Heart left ventricle (tissue), 16 donors: ENCODE measurements around the gene WWOX. TPM values are rescaled to one million over a fixed set of nuclear protein-coding genes. Genes with fewer than 3 reads are reported as not detected.
"Not testable (repeated sequence)": the region's sequence is repeated elsewhere in the genome, so short reads cannot be mapped to it uniquely, and the experiment has no call there.

ENCODE experiments used
- ATAC-seq, 4 donors: fragments of 200-7000 bp; cut with Tn5 transposase; one replicate each; pipeline ENCODE4 v1.9.1; 2020 to 2022; ENCODE audit warnings: moderate library complexity in 4 of 4, mild to moderate bottlenecking in 3 of 4, moderate number of reproducible peaks in 1 of 4
- DNase-seq, 5 donors: peaks; one replicate each; pipeline ENCODE4 v3.0.0-alpha.2; 2020
- H3K27ac ChIP-seq, 12 donors: fragments of 200-600 bp; sonication (generic) in 4 of 12; one replicate each; pipeline versions ENCODE4 v1.5.0 to v1.8.0; 2016 to 2022; ENCODE audit warnings: mild to moderate bottlenecking in 2 of 12
- H3K27me3 ChIP-seq, 9 donors: fragments of 200-600 bp; sonication (generic) in 2 of 9; one replicate each; pipeline versions ENCODE4 v1.5.1 to v1.8.0; 2016 to 2022; ENCODE audit warnings: mild to moderate bottlenecking in 3 of 9
- H3K36me3 ChIP-seq, 9 donors: fragments of 200-600 bp; sonication (generic) in 2 of 9; one replicate each; pipeline versions ENCODE4 v1.5.0 to v1.8.0; 2018 to 2022; ENCODE audit warnings: mild to moderate bottlenecking in 2 of 9
- H3K4me1 ChIP-seq, 12 donors: fragments of 200-600 bp; sonication (generic) in 4 of 12; one replicate each; pipeline versions ENCODE4 v1.5.0 to v1.8.0; 2016 to 2022; ENCODE audit warnings: mild to moderate bottlenecking in 3 of 12
- H3K4me3 ChIP-seq, 12 donors: fragments of 200-600 bp; sonication (generic) in 4 of 12; one replicate each; pipeline versions ENCODE4 v1.5.0 to v1.8.0; 2017 to 2022; ENCODE audit warnings: mild to moderate bottlenecking in 9 of 12, moderate library complexity in 4 of 12
- H3K9me3 ChIP-seq, 12 donors: fragments of 200-600 bp; sonication (generic) in 4 of 12; one replicate each; pipeline versions ENCODE4 v1.5.0 to v1.8.0; 2016 to 2022; ENCODE audit warnings: mild to moderate bottlenecking in 1 of 12
- CTCF ChIP-seq, 12 donors: fragments of 200-600 bp; sonication (generic) in 4 of 12; IDR thresholded peaks; one replicate each; pipeline versions ENCODE4 v1.5.0 to v1.8.0; 2018 to 2022; ENCODE audit warnings: antibody characterized with exemption in 12 of 12, mild to moderate bottlenecking in 5 of 12
- POLR2A ChIP-seq, 2 donors: fragments of 450-650 bp; IDR thresholded peaks; one replicate each; pipeline ENCODE4 v1.6.1; 2017; ENCODE audit warnings: antibody characterized with exemption in 2 of 2, mild to moderate bottlenecking in 2 of 2, moderate library complexity in 2 of 2
- WGBS, 4 donors: extraction: QIAGEN DNeasy Blood & Tissue Kit in 2 of 4; methylation state at CpG; one replicate each; pipeline versions ENCODE4 v1.1.5 to v1.1.7; 2013 to 2018; 5-methylcytosine and 5-hydroxymethylcytosine counted together
- intact Hi-C, 10 donors: fragments of 100-400 bp; cut with DNase I; formaldehyde crosslinking; loops; one replicate each; pipeline versions ENCODE4 v1.11.1 to v1.14.2; 2022
- polyA plus RNA-seq, 2 donors: library from polyadenylated mRNA; stranded (reverse); fragments of 200-250 nt; gene quantifications; one replicate each; pipeline ENCODE4 v1.2.3, GENCODE V29; 2013
- total RNA-seq, 9 donors: library from RNA; depleted of rRNA in 2 of 9; stranded (reverse); fragments of >200 nt in 2 of 9; fragmentation: NEBNext Ultra II Directional in 3 of 9; extraction: Animal tissue kit (Norgen Biotek cat#: 25700) in 3 of 9; gene quantifications; one replicate each; pipeline versions ENCODE4 v1.1.0 to v1.2.4, GENCODE V29; 2016 to 2023
- donor health status: ischemic (EF 13 %, LVEDD 7.1; RV severe dilation, severe dysfunction).
- donor health status: healthy with polysubstance abuse.
- donor health status: DM: no; HTN: yes; CAD: no.
- donor health status: DM: no; HTN: no; CAD: no.
- donor health status: ischemic (EF 25% LVEDD 6.9; RV normal size, moderate dysfunction).
- donor health status: ischemic (EF 25% LVEDD 5.7; RV mildly dilated, moderate dysfunction).
- donor health status: healthy.
- donor health status: DM: yes; HTN: yes; CAD: no.
- donor health status: ischemic (EF 35%, LVEDD 5.7; RV mildly dilated, moderate dysfunction).
- donor health status: nonischemic (EF 11% LVEDD 7.7; RV severe dilation, severe dysfunction).
- donor health status: DM: yes; HTN: yes; CAD: no.
- donor health status: PGD.
- donor health status: ischemic (EF 29% LVEDD 5.4; RV normal size, mild dysfunction).
- donor health status: nonischemic (EF 23%, LVEDD 6.1; RV moderate dilation, normal function).

WWOX gene
- total and polyA plus RNA-seq, 11 donors = 4.3 to 18.3 (median 9.1) TPM

DNA sequence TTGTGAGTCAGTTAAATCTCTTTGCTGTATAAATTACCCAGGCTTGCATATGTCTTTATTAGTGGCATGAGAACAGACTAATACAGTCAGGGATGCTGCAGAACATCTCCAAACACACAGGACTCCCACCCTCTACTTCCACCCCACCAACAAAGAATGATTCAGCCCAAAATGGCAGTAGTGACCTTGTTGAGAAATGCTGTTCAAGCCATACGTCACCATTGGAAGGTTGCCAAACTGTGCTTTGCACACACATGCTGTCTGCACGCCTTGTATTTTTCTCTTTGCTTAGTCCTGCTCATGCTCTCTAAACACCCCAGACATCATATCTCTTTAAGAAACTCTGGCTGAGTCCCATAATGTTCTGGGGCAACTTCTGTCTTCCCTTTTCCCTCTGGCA, 589.6 kb downstream of the WWOX start:
- DNase-seq (no peak), ATAC-seq (no peak)
- intact Hi-C loops = loop anchor here in 3 of 10 donors (10.0 kb wide), 2 partner anchors 184 to 916 kb away; partner anchors contain the start of gene MAF (in 1 of the 3)
- H3K4me1 ChIP-seq = peaks cover 0 to 25% (median 1%) of the 10 kb centered on the region in 12 donors
- TF ChIP-seq CTCF (IDR thresholded peaks at IDR 0.05) (no peak), POLR2A (IDR thresholded peaks at IDR 0.05) (no peak)
- H3K27ac ChIP-seq = no peak overlapping the region
- H3K4me3 ChIP-seq = no peak overlapping the region
- 44 to 51% (median 47%) methylated on average over 2 of the region's 2 CpGs for WGBS, 4 donors
- H3K27me3 ChIP-seq = no peaks in the 10 kb centered on the region
- no peaks in the 10 kb centered on the region for H3K9me3 ChIP-seq
- H3K36me3 ChIP-seq = no peaks in the 10 kb centered on the region

- Histone ChIP-seq H3K36me3 (no peaks in the 10 kb centered on the region), H3K4me1 (peaks cover 0 to 20% (median 0%) of the 10 kb centered on the region in 12 donors), H3K4me3 (no peak overlapping the region), H3K9me3 (no peaks in the 10 kb centered on the region), H3K27me3 (no peaks in the 10 kb centered on the region), H3K27ac (no peak overlapping the region)
- TF ChIP-seq POLR2A (IDR thresholded peaks at IDR 0.05) (no peak), CTCF (IDR thresholded peaks at IDR 0.05) (no peak)
- intact Hi-C loops = loop anchor here in 3 of 10 donors (10.0 kb wide), 2 partner anchors 185 to 915 kb away; partner anchors contain the start of gene MAF (in 1 of the 3)
- ATAC-seq (no peak), DNase-seq (no peak)
These were observed 590.1 kb downstream of the WWOX start for GRCh38 chr16:78689536-78689935.

DNA sequence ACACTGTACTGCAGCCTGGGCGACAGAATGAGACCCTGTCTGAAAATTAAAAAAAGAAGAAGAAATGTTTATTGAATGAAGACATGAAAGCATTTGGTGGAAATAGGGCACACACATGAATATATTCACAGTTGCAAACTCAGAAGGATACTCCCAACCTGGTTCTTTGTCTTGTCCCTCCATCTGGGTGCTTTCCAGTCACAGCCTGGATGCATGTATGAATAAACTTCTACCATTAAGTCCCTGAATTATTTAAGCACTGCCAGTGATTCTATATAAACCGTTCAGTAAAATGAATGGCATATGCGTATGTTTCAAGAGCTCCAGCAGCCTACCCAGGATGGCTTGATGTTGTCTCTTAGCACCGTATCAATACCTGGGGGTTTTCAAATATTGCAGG, 591.1 kb downstream of the WWOX start:
- Histone ChIP-seq H3K27ac (no peak overlapping the region), H3K4me3 (no peak overlapping the region), H3K4me1 (peaks cover 0 to 19% (median 0%) of the 10 kb centered on the region in 12 donors), H3K36me3 (no peaks in the 10 kb centered on the region), H3K27me3 (no peaks in the 10 kb centered on the region), H3K9me3 (no peaks in the 10 kb centered on the region)
- ATAC-seq (no peak), DNase-seq (no peak)
- WGBS, 4 donors = 96 to 98% (median 98%) methylated on average over 4 of the region's 4 CpGs
- intact Hi-C loops = no loop called here
- TF ChIP-seq POLR2A (IDR thresholded peaks at IDR 0.05) = no peak
- TF ChIP-seq CTCF (IDR thresholded peaks at IDR 0.05) = no peak

DNA sequence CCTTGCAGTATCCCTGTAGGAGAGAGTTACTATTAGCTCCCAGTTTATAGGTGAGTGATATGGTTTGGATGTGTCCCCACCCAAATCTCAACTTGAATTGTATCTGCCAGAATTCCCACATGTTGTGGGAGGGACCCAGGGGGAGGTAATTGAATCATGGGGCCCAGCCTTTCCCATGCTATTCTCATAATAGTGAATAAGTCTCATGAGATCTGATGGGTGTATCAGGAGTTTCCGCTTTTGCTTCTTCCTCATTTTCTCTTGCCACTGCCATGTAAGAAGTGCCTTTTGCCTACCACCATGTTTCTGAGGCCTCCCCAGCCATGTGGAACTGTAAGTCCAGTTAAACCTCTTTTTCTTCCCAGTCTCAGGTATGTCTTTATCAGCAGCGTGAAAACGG, 592.3 kb downstream of the WWOX start:
- DNase-seq, H3K27ac ChIP-seq, H3K4me3 ChIP-seq, H3K9me3 ChIP-seq, H3K36me3 ChIP-seq, intact Hi-C loops, H3K27me3 ChIP-seq, ATAC-seq: not testable (repeated sequence)
- H3K4me1 ChIP-seq = peaks cover 0 to 11% (median 0%) of the 10 kb centered on the region in 12 donors
- 84 to 99% (median 96%) methylated on average over 3 of the region's 3 CpGs for WGBS, 4 donors

DNA sequence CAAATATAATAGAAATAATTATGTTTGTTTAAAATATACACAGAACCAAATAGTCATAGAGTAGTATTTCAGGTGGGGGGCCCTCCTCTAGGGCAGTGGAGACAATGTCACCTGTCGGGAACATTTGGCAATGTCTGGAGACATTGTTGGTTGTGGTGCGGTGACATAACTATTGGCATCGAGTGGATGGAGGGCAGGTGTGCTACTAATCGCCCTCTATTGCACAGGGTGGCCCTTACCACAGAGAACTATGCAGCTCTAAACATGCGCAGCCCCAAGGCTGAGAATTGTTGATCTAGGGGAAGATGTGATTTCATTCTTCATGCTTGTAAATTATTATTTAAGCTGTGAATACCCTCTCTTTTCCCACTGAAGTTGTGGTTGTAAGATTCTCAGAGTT, 594.0 kb downstream of the WWOX start:
- H3K4me1 ChIP-seq = peaks cover 0 to 6% (median 0%) of the 10 kb centered on the region in 12 donors
- peaks cover 0 to 6% (median 0%) of the 10 kb centered on the region in 12 donors for H3K9me3 ChIP-seq
- no peaks in the 10 kb centered on the region for H3K27me3 ChIP-seq
- 95 to 97% (median 96%) methylated on average over 5 of the region's 5 CpGs for WGBS, 4 donors
- no peak overlapping the region for H3K27ac ChIP-seq
- ATAC-seq (no peak), DNase-seq (no peak)
- TF ChIP-seq POLR2A (IDR thresholded peaks at IDR 0.05) = no peak
- TF ChIP-seq CTCF (IDR thresholded peaks at IDR 0.05) = no peak
- no peaks in the 10 kb centered on the region for H3K36me3 ChIP-seq
- H3K4me3 ChIP-seq = no peak overlapping the region
- intact Hi-C loops = no loop called here
